Fibroblast of lung (primary cell): ENCODE results near the gene ABCA4.

Experiments used
- CTCF ChIP-seq, 2 donors: IDR thresholded peaks in 1 of 2; conservative IDR thresholded peaks in 1 of 2; 1 replicate in 1 of 2; 2 replicates in 1 of 2; pipeline ENCODE4 v1.5.1; 2011 to 2012; ENCODE audit warnings: low read length in 2 of 2, control low read depth in 1 of 2, inconsistent platforms in 1 of 2, low read depth in 1 of 2, mild to moderate bottlenecking in 1 of 2
- EZH2 ChIP-seq: IDR thresholded peaks from 2 replicates; pipeline ENCODE4 v1.5.1; 2012; ENCODE audit warnings: low read length, control low read depth, mild to moderate bottlenecking; ENCODE audit errors: missing control alignments

GRCh38 chr1:94017155-94017829, 103.7 kb downstream of the ABCA4 start:
- TF ChIP-seq CTCF (conservative IDR thresholded peaks at IDR 0.05 in 1 of 2, IDR thresholded peaks at IDR 0.05 in 1 of 2; ENCODE audit: low read depth in 1 of 2, low read length in 2 of 2): no peak
- no peak for TF ChIP-seq EZH2
